A673 (cell line): Measurements from ENCODE around the gene GALNT14. TPM values are rescaled to one million over a fixed set of nuclear protein-coding genes. Genes with fewer than 3 reads are reported as not detected.

Experiments used
- BruUV-seq: library from RNA; stranded (reverse); fragments of 400-500 nt; replicated peaks from 2 replicates; lab custom pipeline; 2021; lab: Mats Ljungman, UMichigan
- CTCF ChIA-PET: fragments of 300-600 bp; sonication (Branson Sonifier 250); formaldehyde crosslinking; loops from one replicate; lab custom pipeline; 2022; ENCODE audit warnings: antibody characterized with exemption; lab: Charles Lee
- POLR2A ChIA-PET: fragments of 300-600 bp; sonication (Branson Sonifier 250); formaldehyde crosslinking; loops from one replicate; lab custom pipeline; 2022; ENCODE audit warnings: antibody characterized with exemption; ENCODE audit not compliant: low non-redundant PET; lab: Charles Lee
- DNase-seq: peaks from one replicate; pipeline ENCODE4 v3.0.0-alpha.2; 2015; ENCODE audit warnings: low spot score
- H3K27ac ChIP-seq: fragments of 200-600 bp; sonication (generic); 2 replicates; pipeline ENCODE4 v1.5.1; 2016; ENCODE audit warnings: mixed run types, low read depth, mild to moderate bottlenecking, mixed read lengths, antibody characterized with exemption, low read length; ENCODE audit not compliant: poor library complexity, severe bottlenecking
- H3K27me3 ChIP-seq: fragments of 200-600 bp; sonication (generic); replicated peaks from 2 replicates; pipeline ENCODE4 v1.6.1; 2017; ENCODE audit warnings: mixed run types, low read depth, mild to moderate bottlenecking, mixed read lengths, antibody characterized with exemption, low read length; ENCODE audit not compliant: insufficient read depth, poor library complexity
- H3K36me3 ChIP-seq: fragments of 200-600 bp; sonication (generic); 2 replicates; pipeline ENCODE4 v1.6.1; 2016; ENCODE audit warnings: mixed run types, mild to moderate bottlenecking, mixed read lengths, antibody characterized with exemption, low read length; ENCODE audit not compliant: insufficient read depth, poor library complexity, severe bottlenecking
- H3K4me1 ChIP-seq: fragments of 200-600 bp; sonication (generic); 2 replicates; pipeline ENCODE4 v1.6.1; 2017; ENCODE audit warnings: mixed run types, mild to moderate bottlenecking, mixed read lengths, antibody characterized with exemption, low read length; ENCODE audit not compliant: insufficient read depth, poor library complexity, severe bottlenecking
- H3K4me3 ChIP-seq: fragments of 200-600 bp; sonication (generic); 2 replicates; pipeline ENCODE4 v1.5.1; 2016; ENCODE audit warnings: low read depth, mixed run types, mild to moderate bottlenecking, mixed read lengths, low read length; ENCODE audit not compliant: poor library complexity, severe bottlenecking
- H3K9me3 ChIP-seq: fragments of 200-600 bp; sonication (generic); 2 replicates; pipeline ENCODE4 v1.6.1; 2016; ENCODE audit warnings: mixed run types, low read depth, mild to moderate bottlenecking, mixed read lengths, antibody characterized with exemption, low read length; ENCODE audit not compliant: poor library complexity, severe bottlenecking
- EZH2 ChIP-seq: fragments of 200-600 bp; sonication (generic); IDR thresholded peaks from 2 replicates; pipeline ENCODE4 v1.6.1; 2017; ENCODE audit warnings: borderline replicate concordance, low read depth, mild to moderate bottlenecking, mixed read lengths, antibody characterized with exemption, low read length; ENCODE audit not compliant: poor library complexity, severe bottlenecking
- intact Hi-C: fragments of 100-400 bp; cut with micrococcal nuclease; formaldehyde crosslinking; loops from one replicate; pipeline ENCODE4 v1.10.0; 2022; ENCODE audit not compliant: unreplicated experiment
- total RNA-seq: library from RNA; stranded (reverse); gene quantifications from 2 replicates; pipeline ENCODE4 v1.2.3, GENCODE V29; 2021
- TF ChIP-seq, protein P1 (sequence below): fragments of 300-800, 200-600 bp; sonication (generic); conservative IDR thresholded peaks from 2 replicates; pipeline ENCODE4 v1.5.1; 2017; ENCODE audit warnings: low read depth, mild to moderate bottlenecking, antibody characterized with exemption, low read length, moderate library complexity, mixed read lengths

The GALNT14 gene
- total RNA-seq, 1 experiment from 2014 or later: 9.7 TPM

- POLR2A ChIA-PET: no interaction called here
- Histone ChIP-seq H3K4me3 (no peak overlapping the region), H3K36me3 (no peaks in the 10 kb centered on the region), H3K27me3 (no peaks in the 10 kb centered on the region), H3K9me3 (no peaks in the 10 kb centered on the region), H3K4me1 (no peaks in the 10 kb centered on the region), H3K27ac (no peak overlapping the region)
- intact Hi-C loops: no loop called here
- DNase-seq: no peak
- no peak for TF ChIP-seq EZH2
- TF ChIP-seq, protein P1, sequence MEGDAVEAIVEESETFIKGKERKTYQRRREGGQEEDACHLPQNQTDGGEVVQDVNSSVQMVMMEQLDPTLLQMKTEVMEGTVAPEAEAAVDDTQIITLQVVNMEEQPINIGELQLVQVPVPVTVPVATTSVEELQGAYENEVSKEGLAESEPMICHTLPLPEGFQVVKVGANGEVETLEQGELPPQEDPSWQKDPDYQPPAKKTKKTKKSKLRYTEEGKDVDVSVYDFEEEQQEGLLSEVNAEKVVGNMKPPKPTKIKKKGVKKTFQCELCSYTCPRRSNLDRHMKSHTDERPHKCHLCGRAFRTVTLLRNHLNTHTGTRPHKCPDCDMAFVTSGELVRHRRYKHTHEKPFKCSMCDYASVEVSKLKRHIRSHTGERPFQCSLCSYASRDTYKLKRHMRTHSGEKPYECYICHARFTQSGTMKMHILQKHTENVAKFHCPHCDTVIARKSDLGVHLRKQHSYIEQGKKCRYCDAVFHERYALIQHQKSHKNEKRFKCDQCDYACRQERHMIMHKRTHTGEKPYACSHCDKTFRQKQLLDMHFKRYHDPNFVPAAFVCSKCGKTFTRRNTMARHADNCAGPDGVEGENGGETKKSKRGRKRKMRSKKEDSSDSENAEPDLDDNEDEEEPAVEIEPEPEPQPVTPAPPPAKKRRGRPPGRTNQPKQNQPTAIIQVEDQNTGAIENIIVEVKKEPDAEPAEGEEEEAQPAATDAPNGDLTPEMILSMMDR: no peak
- CTCF ChIA-PET: no interaction called here
- no TSS peak for BruUV-seq
Observed at GRCh38 chr2:31055938-31056337, 82.3 kb downstream of the GALNT14 start.

- no peak overlapping the region for H3K27ac ChIP-seq
- CTCF ChIA-PET: no interaction called here
- POLR2A ChIA-PET: no interaction called here
- no peak for DNase-seq
- intact Hi-C loops: no loop called here
- H3K4me1 ChIP-seq: no peaks in the 10 kb centered on the region
- no peaks in the 10 kb centered on the region for H3K36me3 ChIP-seq
- TF ChIP-seq, protein P1: no peak
- TF ChIP-seq EZH2: no peak
- BruUV-seq: no TSS peak
- no peaks in the 10 kb centered on the region for H3K27me3 ChIP-seq
- no peak overlapping the region for H3K4me3 ChIP-seq
- no peaks in the 10 kb centered on the region for H3K9me3 ChIP-seq
Observed at GRCh38 chr2:31054842-31055388, 83.3 kb downstream of the GALNT14 start.

DNA sequence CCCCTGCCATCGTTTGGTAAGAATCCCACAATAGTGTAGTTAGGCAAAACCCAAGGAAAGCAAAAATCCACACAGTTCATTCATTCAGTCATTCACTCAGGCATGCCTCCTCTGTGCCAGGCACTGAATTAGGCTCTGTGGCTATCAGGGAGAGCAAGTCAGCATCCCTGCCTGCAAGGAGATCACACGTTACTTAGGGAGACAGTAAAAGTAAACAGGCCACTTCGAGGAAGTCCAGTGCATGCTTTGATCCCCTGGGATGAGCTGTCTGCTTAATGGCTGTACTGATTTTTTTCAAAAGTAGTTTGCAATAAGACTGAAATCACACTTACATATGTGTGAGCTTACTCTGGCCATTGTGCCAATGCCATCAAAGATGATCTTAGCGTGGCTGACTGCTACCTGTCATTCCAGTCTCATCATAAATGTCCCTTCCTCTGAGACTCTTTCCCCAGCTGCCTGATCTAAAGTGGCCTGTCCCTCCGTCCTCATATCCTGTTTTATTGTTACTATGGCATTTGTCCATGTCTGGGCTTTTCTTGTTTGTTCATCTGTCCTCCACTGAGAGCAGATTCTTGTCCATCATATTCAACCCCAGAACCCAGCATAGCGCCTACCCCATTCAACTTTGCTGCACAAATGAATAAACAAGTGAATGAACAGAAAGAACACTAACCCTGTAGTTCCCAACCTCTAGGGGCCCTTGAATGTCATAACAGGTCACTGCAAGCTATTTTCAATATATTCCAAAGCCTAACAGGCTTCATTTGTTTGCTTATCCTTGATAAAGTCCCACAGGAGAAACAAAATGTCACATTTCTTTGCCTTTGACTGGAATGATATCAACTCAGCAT lies 84.1 kb downstream of the GALNT14 start:
- H3K27me3 ChIP-seq: no peaks in the 10 kb centered on the region
- intact Hi-C loops: no loop called here
- ChIA-PET POLR2A (no interaction called here), CTCF (interaction anchor here (0.7 kb wide), 1 partner anchor 340 kb away, joined by 8 read pairs; no protein-coding TSS in a partner anchor)
- no peak overlapping the region for H3K4me3 ChIP-seq
- H3K27ac ChIP-seq: no peak overlapping the region
- H3K36me3 ChIP-seq: no peaks in the 10 kb centered on the region
- no peaks in the 10 kb centered on the region for H3K9me3 ChIP-seq
- DNase-seq: no peak
- BruUV-seq: no TSS peak
- TF ChIP-seq, protein P1: no peak
- TF ChIP-seq EZH2: no peak
- H3K4me1 ChIP-seq: no peaks in the 10 kb centered on the region
